OCI-LY7 (cell line): Measurements from ENCODE around the gene KIRREL1. TPM values are rescaled to one million over a fixed set of nuclear protein-coding genes. Genes with fewer than 3 reads are reported as not detected.

Source experiments
- BruUV-seq: library from RNA; stranded (reverse); fragments of 400-500 nt; replicated peaks from 2 replicates; lab custom pipeline; 2021; lab: Mats Ljungman, UMichigan
- CTCF ChIA-PET: fragments of 300-600 bp; sonication (Branson Sonifier 250); formaldehyde crosslinking; loops from one replicate; lab custom pipeline; 2022; ENCODE audit warnings: antibody characterized with exemption; ENCODE audit not compliant: unreplicated experiment; lab: Charles Lee
- POLR2A ChIA-PET: fragments of 300-600 bp; sonication (Branson Sonifier 250); formaldehyde crosslinking; loops from one replicate; lab custom pipeline; 2022; ENCODE audit warnings: antibody characterized with exemption; lab: Charles Lee
- DNase-seq: peaks from one replicate; pipeline ENCODE4 v3.0.0-alpha.2; 2015; ENCODE audit warnings: low spot score
- H2AFZ ChIP-seq: fragments of 200-600 bp; sonication (generic), shearing (Covaris generic); 2 replicates; pipeline ENCODE4 v1.6.1; 2014; ENCODE audit warnings: mild to moderate bottlenecking, antibody characterized with exemption, low read length, moderate library complexity
- H3K27ac ChIP-seq: fragments of 200-600 bp; sonication (generic); 2 replicates; pipeline ENCODE4 v1.5.1; 2014; ENCODE audit warnings: mixed run types, low read depth, mild to moderate bottlenecking, moderate library complexity, low read length, inconsistent platforms; ENCODE audit not compliant: poor library complexity, severe bottlenecking
- H3K36me3 ChIP-seq: fragments of 200-600 bp; sonication (generic); 2 replicates; pipeline ENCODE4 v1.6.1; 2014; ENCODE audit warnings: mild to moderate bottlenecking, antibody characterized with exemption, low read length, moderate library complexity, mixed read lengths; ENCODE audit not compliant: insufficient read depth
- H3K4me1 ChIP-seq: fragments of 200-600 bp; sonication (generic); 2 replicates; pipeline ENCODE4 v1.5.1; 2014; ENCODE audit warnings: mild to moderate bottlenecking, low read length; ENCODE audit not compliant: insufficient read depth, poor library complexity, severe bottlenecking
- H3K4me2 ChIP-seq: fragments of 200-600 bp; sonication (generic); 2 replicates; pipeline ENCODE4 v1.6.1; 2014; ENCODE audit warnings: mild to moderate bottlenecking, low read length
- H3K4me3 ChIP-seq: fragments of 200-600 bp; sonication (generic); 2 replicates; pipeline ENCODE4 v1.5.1; 2014; ENCODE audit warnings: mild to moderate bottlenecking, low read depth, low read length; ENCODE audit not compliant: poor library complexity, severe bottlenecking
- H3K79me2 ChIP-seq: fragments of 200-600 bp; sonication (generic); 2 replicates; pipeline ENCODE4 v1.6.1; 2016; ENCODE audit warnings: low read depth, mild to moderate bottlenecking, low read length, moderate library complexity, mixed read lengths; ENCODE audit not compliant: insufficient read depth
- H3K9me2 ChIP-seq: fragments of 200-600 bp; sonication (generic); 2 replicates; pipeline ENCODE4 v1.6.1; 2016; ENCODE audit warnings: mild to moderate bottlenecking, low read length, mixed read lengths; ENCODE audit not compliant: insufficient read depth
- H3K9me3 ChIP-seq: fragments of 200-600 bp; sonication (generic); 2 replicates; pipeline ENCODE4 v1.6.1; 2014; ENCODE audit warnings: mild to moderate bottlenecking, mixed run types, low read length, mixed read lengths
- H4K20me1 ChIP-seq: fragments of 200-600 bp; sonication (generic); 2 replicates; pipeline ENCODE4 v1.6.1; 2014; ENCODE audit warnings: mild to moderate bottlenecking, antibody characterized with exemption, low read length, moderate library complexity, mixed read lengths; ENCODE audit not compliant: insufficient read depth
- EZH2phosphoT487 ChIP-seq: fragments of 200-600 bp; sonication (generic); IDR thresholded peaks from 2 replicates; pipeline ENCODE4 v1.6.1; 2018; ENCODE audit warnings: low read depth, borderline replicate concordance, mild to moderate bottlenecking, mixed run types, antibody characterized with exemption, low read length, moderate library complexity, mixed read lengths
- intact Hi-C: fragments of 100-400 bp; cut with micrococcal nuclease; formaldehyde crosslinking; loops from one replicate; pipeline ENCODE4 v1.10.0; 2022; ENCODE audit not compliant: unreplicated experiment
- total RNA-seq, 2 experiments: library from RNA; depleted of rRNA in 1 of 2; stranded (reverse); fragments of >200 nt in 1 of 2; shearing (Covaris generic) in 1 of 2; gene quantifications; 2 replicates each; pipeline ENCODE4 v1.2.3, GENCODE V29; 2014 to 2022
- TF ChIP-seq, protein P1 (sequence below): fragments of 200-600 bp; sonication (generic); conservative IDR thresholded peaks from 2 replicates; pipeline ENCODE4 v1.5.1; 2014; ENCODE audit warnings: mild to moderate bottlenecking, antibody characterized with exemption, low read length, moderate library complexity, mixed read lengths

KIRREL1 gene
- total RNA-seq, 2 experiments from 2014 or later, result not detected

DNA sequence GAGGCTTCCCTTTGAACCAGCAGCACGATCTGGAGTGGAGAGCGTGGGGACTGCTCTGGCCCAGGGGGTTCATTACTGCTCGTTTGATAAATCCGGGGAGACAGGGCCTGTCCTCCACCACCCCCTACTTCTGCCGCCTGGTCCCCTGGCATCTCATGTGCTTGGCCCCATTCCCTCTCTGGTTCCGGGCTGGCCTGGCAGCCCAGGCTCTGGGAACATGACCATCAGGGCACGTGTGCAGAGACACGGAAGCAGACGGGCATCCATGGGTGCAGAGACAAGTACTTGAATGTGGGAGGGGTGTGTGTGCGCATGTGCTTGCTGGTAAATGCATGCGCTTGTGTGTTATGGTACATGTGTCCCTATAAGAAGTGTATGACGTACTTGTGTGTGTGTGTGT lies 75.5 kb downstream of the KIRREL1 start:
- intact Hi-C loops, result no loop called here
- POLR2A ChIA-PET, result no interaction called here

DNA sequence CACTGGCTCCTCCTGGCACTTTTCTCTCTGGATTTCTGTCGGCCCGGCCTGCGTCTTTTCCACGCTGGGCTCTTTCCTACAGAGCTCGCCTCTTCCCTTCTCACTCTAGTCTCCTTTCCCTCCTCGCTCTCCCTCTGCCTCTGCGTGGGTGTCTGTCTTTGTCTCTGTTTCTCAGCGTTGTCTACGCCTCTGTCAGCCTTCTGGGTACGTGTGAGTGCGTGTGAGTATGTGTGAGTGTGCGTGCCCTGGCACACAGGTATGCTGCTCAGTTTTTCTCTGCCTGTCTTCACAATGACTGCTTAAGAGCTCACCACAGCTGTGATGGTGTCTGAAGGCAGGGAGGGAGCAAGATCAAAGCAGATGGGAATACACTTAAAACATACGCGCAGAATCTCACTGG lies 77.7 kb downstream of the KIRREL1 start:
- CTCF ChIA-PET, result no interaction called here
- BruUV-seq, result no TSS peak
- Histone ChIP-seq H3K9me2 (no peaks in the 10 kb centered on the region), H2AFZ (no peak overlapping the region), H3K4me1 (no peaks in the 10 kb centered on the region), H3K4me2 (no peak overlapping the region), H3K9me3 (no peaks in the 10 kb centered on the region), H3K36me3 (no peaks in the 10 kb centered on the region), H3K4me3 (no peak overlapping the region), H3K27ac (no peak overlapping the region), H4K20me1 (no peaks in the 10 kb centered on the region), H3K79me2 (no peaks in the 10 kb centered on the region)
- TF ChIP-seq, protein P1, sequence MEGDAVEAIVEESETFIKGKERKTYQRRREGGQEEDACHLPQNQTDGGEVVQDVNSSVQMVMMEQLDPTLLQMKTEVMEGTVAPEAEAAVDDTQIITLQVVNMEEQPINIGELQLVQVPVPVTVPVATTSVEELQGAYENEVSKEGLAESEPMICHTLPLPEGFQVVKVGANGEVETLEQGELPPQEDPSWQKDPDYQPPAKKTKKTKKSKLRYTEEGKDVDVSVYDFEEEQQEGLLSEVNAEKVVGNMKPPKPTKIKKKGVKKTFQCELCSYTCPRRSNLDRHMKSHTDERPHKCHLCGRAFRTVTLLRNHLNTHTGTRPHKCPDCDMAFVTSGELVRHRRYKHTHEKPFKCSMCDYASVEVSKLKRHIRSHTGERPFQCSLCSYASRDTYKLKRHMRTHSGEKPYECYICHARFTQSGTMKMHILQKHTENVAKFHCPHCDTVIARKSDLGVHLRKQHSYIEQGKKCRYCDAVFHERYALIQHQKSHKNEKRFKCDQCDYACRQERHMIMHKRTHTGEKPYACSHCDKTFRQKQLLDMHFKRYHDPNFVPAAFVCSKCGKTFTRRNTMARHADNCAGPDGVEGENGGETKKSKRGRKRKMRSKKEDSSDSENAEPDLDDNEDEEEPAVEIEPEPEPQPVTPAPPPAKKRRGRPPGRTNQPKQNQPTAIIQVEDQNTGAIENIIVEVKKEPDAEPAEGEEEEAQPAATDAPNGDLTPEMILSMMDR, result no peak
- no peak for TF ChIP-seq EZH2phosphoT487
- POLR2A ChIA-PET, result no interaction called here
- intact Hi-C loops, result no loop called here
- no peak for DNase-seq

More for the DNA sequence above, 75.5 kb downstream of the KIRREL1 start:
- Histone ChIP-seq H3K9me3 (no peaks in the 10 kb centered on the region), H3K4me3 (no peak overlapping the region), H3K4me2 (no peak overlapping the region), H3K79me2 (no peaks in the 10 kb centered on the region), H3K9me2 (no peaks in the 10 kb centered on the region), H3K4me1 (no peaks in the 10 kb centered on the region), H4K20me1 (no peaks in the 10 kb centered on the region), H3K36me3 (no peaks in the 10 kb centered on the region), H2AFZ (no peak overlapping the region), H3K27ac (no peak overlapping the region)
- no peak for TF ChIP-seq EZH2phosphoT487
- TF ChIP-seq, protein P1, result no peak
- no TSS peak for BruUV-seq
- DNase-seq, result no peak
- CTCF ChIA-PET, result no interaction called here

DNA sequence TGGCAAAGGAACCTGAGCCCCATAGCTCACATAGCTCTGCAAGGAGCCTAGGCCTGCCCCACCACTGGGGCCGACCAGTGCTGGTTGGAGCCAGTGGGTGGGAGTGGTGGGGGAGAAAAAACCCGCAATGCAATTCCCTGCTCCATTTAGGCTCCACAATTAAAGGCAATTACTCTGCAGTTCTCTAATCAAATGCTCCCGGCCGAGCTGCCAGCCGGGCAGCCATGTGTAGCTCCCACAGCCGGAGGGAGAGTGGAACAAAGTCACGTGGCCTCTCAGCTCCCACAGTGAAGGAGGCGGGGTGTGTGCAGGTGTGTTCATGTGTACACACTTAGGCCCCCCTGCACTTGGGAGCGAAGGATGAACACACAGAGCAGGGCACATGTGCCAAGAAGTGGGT lies 81.6 kb downstream of the KIRREL1 start:
- H3K36me3 ChIP-seq, result no peaks in the 10 kb centered on the region
- no TSS peak for BruUV-seq
- no peaks in the 10 kb centered on the region for H4K20me1 ChIP-seq
- ChIA-PET CTCF (interaction anchor here (0.6 kb wide), 1 partner anchor 69 kb away, joined by 3 read pairs; no protein-coding TSS in a partner anchor), POLR2A (interaction anchor here (0.6 kb wide), 1 partner anchor 10 kb away, joined by 3 read pairs; no protein-coding TSS in a partner anchor)
- peaks cover 3% of the 10 kb centered on the region for H3K4me1 ChIP-seq
- H3K27ac ChIP-seq, result no peak overlapping the region
- no peaks in the 10 kb centered on the region for H3K9me2 ChIP-seq
- intact Hi-C loops, result no loop called here
- H3K79me2 ChIP-seq, result no peaks in the 10 kb centered on the region
- TF ChIP-seq, protein P1, result no peak
- TF ChIP-seq EZH2phosphoT487, result no peak
- no peaks in the 10 kb centered on the region for H3K9me3 ChIP-seq
- no peak overlapping the region for H2AFZ ChIP-seq
- H3K4me2 ChIP-seq, result no peak overlapping the region
- DNase-seq, result no peak
- H3K4me3 ChIP-seq, result no peak overlapping the region
